PC-9 (cell line): ENCODE measurements around the gene TAF4B.

Experiments
- EZH2 ChIP-seq: fragments of 200-600 bp; sonication (generic); IDR thresholded peaks from 2 replicates; pipeline ENCODE4 v1.8.0; 2017; ENCODE audit warnings: antibody characterized with exemption, low read depth
- TF ChIP-seq, protein P1 (sequence below): fragments of 200-600 bp; sonication (generic); conservative IDR thresholded peaks from 2 replicates; pipeline ENCODE4 v1.6.1; 2017; ENCODE audit warnings: mixed run types, antibody characterized with exemption, mild to moderate bottlenecking, moderate library complexity

DNA sequence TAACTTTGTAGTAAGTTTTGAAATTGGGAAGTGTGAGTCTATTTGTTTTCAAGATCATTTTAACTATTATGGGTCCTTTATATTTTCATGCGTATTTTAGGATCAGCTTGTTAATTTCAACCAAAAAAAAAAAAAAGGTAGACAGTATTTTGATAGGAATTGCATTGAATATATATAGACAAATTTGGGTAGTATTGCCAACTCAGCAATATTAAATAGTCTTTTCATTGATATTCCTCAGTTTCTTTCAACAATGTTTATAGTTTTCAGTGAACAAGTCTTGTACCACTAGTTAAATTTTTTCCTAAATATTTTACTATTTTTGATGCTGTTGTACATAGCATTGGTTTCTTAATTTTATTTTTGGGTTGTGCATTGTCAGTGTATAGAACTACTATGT, 149.9 kb downstream of the TAF4B start:
- TF ChIP-seq, protein P1, sequence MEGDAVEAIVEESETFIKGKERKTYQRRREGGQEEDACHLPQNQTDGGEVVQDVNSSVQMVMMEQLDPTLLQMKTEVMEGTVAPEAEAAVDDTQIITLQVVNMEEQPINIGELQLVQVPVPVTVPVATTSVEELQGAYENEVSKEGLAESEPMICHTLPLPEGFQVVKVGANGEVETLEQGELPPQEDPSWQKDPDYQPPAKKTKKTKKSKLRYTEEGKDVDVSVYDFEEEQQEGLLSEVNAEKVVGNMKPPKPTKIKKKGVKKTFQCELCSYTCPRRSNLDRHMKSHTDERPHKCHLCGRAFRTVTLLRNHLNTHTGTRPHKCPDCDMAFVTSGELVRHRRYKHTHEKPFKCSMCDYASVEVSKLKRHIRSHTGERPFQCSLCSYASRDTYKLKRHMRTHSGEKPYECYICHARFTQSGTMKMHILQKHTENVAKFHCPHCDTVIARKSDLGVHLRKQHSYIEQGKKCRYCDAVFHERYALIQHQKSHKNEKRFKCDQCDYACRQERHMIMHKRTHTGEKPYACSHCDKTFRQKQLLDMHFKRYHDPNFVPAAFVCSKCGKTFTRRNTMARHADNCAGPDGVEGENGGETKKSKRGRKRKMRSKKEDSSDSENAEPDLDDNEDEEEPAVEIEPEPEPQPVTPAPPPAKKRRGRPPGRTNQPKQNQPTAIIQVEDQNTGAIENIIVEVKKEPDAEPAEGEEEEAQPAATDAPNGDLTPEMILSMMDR, result no peak
- no peak for TF ChIP-seq EZH2
